Heart right ventricle (tissue), 16 donors: ENCODE measurements around the gene PATJ. TPM values are rescaled to one million over a fixed set of nuclear protein-coding genes. Genes with fewer than 3 reads are reported as not detected.

Experiments used
- ATAC-seq, 8 donors: fragments of 200-7000 bp; cut with Tn5 transposase; one replicate each; pipeline ENCODE4 v1.9.1; 2020; ENCODE audit warnings: mild to moderate bottlenecking in 8 of 8, moderate library complexity in 8 of 8, moderate number of reproducible peaks in 1 of 8
- DNase-seq, 2 donors: peaks; one replicate each; pipeline ENCODE4 v3.0.0-alpha.2; 2020
- H3K27ac ChIP-seq, 10 donors: fragments of 200-600 bp; sonication (generic) in 2 of 10; one replicate each; pipeline versions ENCODE4 v1.5.0 to v1.8.0; 2020 to 2022; ENCODE audit warnings: mild to moderate bottlenecking in 3 of 10
- H3K27me3 ChIP-seq, 7 donors: fragments of 200-600 bp; one replicate each; pipeline ENCODE4 v1.8.0; 2021 to 2022; ENCODE audit warnings: mild to moderate bottlenecking in 2 of 7
- H3K36me3 ChIP-seq, 9 donors: fragments of 200-600 bp; sonication (generic) in 1 of 9; one replicate each; pipeline versions ENCODE4 v1.5.0 to v1.8.0; 2020 to 2022; ENCODE audit warnings: mild to moderate bottlenecking in 2 of 9
- H3K4me1 ChIP-seq, 9 donors: fragments of 200-600 bp; sonication (generic) in 1 of 9; one replicate each; pipeline versions ENCODE4 v1.5.0 to v1.8.0; 2020 to 2022; ENCODE audit warnings: mild to moderate bottlenecking in 4 of 9
- H3K4me3 ChIP-seq, 10 donors: fragments of 200-600 bp; sonication (generic) in 2 of 10; one replicate each; pipeline versions ENCODE4 v1.5.0 to v1.8.0; 2020 to 2022; ENCODE audit warnings: mild to moderate bottlenecking in 7 of 10, moderate library complexity in 2 of 10
- H3K9me3 ChIP-seq, 11 donors: fragments of 200-600 bp in 10 of 11; sonication (generic) in 2 of 11; one replicate each; pipeline versions ENCODE4 v1.5.0 to v1.8.0; 2013 to 2022; ENCODE audit warnings: mild to moderate bottlenecking in 2 of 11, control low read depth in 1 of 11, moderate library complexity in 1 of 11
- WGBS, 2 donors: extraction: QIAGEN DNeasy Blood & Tissue Kit; methylation state at CpG; one replicate each; pipeline ENCODE4 v1.1.7; 2013; ENCODE audit warnings: inconsistent platforms in 1 of 2; 5-methylcytosine and 5-hydroxymethylcytosine counted together
- intact Hi-C, 10 donors: fragments of 100-400 bp; cut with DNase I; formaldehyde crosslinking; loops; one replicate each; pipeline versions ENCODE4 v1.11.1 to v1.14.2; 2022
- polyA plus RNA-seq, 2 donors: library from polyadenylated mRNA; stranded (reverse); fragments of 200-250 nt; gene quantifications; one replicate each; pipeline ENCODE4 v1.2.3, GENCODE V29; 2013
- total RNA-seq, 10 donors: library from RNA; stranded (reverse); fragmentation: NEBNext Ultra II Directional in 3 of 10; extraction: Animal tissue kit (Norgen Biotek cat#: 25700) in 3 of 10; gene quantifications; one replicate each; pipeline versions ENCODE4 v1.2.1 to v1.2.4, GENCODE V29; 2021 to 2023
- TF ChIP-seq, protein P1 (sequence below), 9 donors: fragments of 200-600 bp; sonication (generic) in 2 of 9; IDR thresholded peaks; one replicate each; pipeline versions ENCODE4 v1.5.0 to v1.8.0; 2021 to 2022; ENCODE audit warnings: antibody characterized with exemption in 9 of 9, mild to moderate bottlenecking in 5 of 9, moderate library complexity in 1 of 9
- donor health status: Arrhythmogenic right ventricular cardiomyopathy.
- donor health status: ischemic (EF 13 %, LVEDD 7.1; RV severe dilation, severe dysfunction).
- donor health status: healthy with polysubstance abuse.
- donor health status: DM: no; HTN: yes; CAD: no.
- donor health status: DM: no; HTN: no; CAD: no.
- donor health status: ischemic (EF 25% LVEDD 6.9; RV normal size, moderate dysfunction).
- donor health status: ischemic (EF 25% LVEDD 5.7; RV mildly dilated, moderate dysfunction).
- donor health status: healthy.
- donor health status: DM: yes; HTN: yes; CAD: no.
- donor health status: Ischemic cardiomyopathy.
- donor health status: ischemic (EF 35%, LVEDD 5.7; RV mildly dilated, moderate dysfunction).
- donor health status: nonischemic (EF 11% LVEDD 7.7; RV severe dilation, severe dysfunction).
- donor health status: DM: yes; HTN: yes; CAD: no.
- donor health status: PGD.
- donor health status: ischemic (EF 29% LVEDD 5.4; RV normal size, mild dysfunction).
- donor health status: nonischemic (EF 23%, LVEDD 6.1; RV moderate dilation, normal function).

Gene PATJ
- total and polyA plus RNA-seq, 12 donors: 3.7 to 213 (median 119) TPM

DNA sequence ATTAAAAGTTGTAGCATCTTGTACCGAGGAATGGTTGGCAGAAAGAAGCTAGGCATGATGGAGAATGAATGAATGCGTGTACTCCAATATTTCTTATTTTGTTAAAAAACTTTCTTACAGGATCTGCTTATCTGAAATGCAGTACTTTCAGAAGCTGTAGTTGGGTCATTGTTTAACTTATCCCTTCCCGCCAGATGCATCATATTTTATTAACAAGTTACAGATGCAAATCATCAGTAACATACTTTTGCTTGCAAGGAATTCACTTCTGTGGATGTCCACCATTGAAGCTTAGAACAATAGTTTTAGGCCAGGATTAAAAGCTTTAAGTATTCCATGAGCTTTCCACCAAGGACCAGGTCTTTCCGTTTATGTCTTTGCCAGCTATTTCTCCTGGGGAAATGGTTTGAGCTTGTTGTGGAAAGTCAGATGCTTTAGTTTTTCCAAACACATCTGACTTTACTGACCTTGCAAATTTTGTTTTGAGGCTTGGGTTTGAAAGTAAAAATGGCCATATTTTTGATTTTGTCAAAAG lies 65.4 kb downstream of the PATJ start:
- Histone ChIP-seq H3K27me3 (no peaks in the 10 kb centered on the region), H3K36me3 (peaks cover 0 to 27% (median 0%) of the 10 kb centered on the region in 9 donors), H3K9me3 (no peaks in the 10 kb centered on the region), H3K4me1 (no peaks in the 10 kb centered on the region), H3K4me3 (no peak overlapping the region), H3K27ac (no peak overlapping the region)
- intact Hi-C loops: loop anchor here in 2 of 10 donors (5.0 to 10.0 kb wide), 2 partner anchors 103 to 250 kb away; no protein-coding TSS in a partner anchor
- TF ChIP-seq, protein P1, sequence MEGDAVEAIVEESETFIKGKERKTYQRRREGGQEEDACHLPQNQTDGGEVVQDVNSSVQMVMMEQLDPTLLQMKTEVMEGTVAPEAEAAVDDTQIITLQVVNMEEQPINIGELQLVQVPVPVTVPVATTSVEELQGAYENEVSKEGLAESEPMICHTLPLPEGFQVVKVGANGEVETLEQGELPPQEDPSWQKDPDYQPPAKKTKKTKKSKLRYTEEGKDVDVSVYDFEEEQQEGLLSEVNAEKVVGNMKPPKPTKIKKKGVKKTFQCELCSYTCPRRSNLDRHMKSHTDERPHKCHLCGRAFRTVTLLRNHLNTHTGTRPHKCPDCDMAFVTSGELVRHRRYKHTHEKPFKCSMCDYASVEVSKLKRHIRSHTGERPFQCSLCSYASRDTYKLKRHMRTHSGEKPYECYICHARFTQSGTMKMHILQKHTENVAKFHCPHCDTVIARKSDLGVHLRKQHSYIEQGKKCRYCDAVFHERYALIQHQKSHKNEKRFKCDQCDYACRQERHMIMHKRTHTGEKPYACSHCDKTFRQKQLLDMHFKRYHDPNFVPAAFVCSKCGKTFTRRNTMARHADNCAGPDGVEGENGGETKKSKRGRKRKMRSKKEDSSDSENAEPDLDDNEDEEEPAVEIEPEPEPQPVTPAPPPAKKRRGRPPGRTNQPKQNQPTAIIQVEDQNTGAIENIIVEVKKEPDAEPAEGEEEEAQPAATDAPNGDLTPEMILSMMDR (IDR thresholded peaks at IDR 0.05): no peak
- WGBS, 2 donors: 77 to 83% methylated on average over 4 of the region's 4 CpGs
- ATAC-seq (no peak), DNase-seq (no peak)

DNA sequence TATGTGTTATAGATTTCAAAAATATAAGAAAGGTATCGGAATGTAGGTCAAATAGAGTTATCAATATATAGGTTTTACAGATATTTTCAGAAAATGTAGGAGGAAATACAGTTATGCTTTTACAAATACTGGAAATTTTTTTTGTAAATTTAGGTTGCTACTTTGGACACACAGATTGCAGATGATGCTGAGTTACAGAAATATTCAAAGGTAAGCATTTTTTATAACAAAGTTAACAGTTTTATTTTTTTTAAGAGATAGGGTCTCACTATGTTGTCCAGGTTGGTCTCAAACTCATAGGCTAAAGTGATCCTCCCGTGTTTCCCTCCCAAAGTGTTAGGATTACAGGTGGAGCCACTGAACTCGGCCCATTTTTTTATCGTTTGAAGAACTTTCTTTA lies 66.0 kb downstream of the PATJ start:
- Histone ChIP-seq H3K27me3 (no peaks in the 10 kb centered on the region), H3K4me1 (no peaks in the 10 kb centered on the region), H3K4me3 (no peak overlapping the region), H3K9me3 (no peaks in the 10 kb centered on the region), H3K27ac (no peak overlapping the region), H3K36me3 (peaks cover 0 to 21% (median 0%) of the 10 kb centered on the region in 9 donors)
- WGBS, 2 donors: 91 to 95% methylated on average over 4 of the region's 4 CpGs
- ATAC-seq (no peak), DNase-seq (no peak)
- TF ChIP-seq, protein P1 (IDR thresholded peaks at IDR 0.05): no peak
- intact Hi-C loops: loop anchor here in 2 of 10 donors (5.0 to 10.0 kb wide), 2 partner anchors 104 to 251 kb away; no protein-coding TSS in a partner anchor

DNA sequence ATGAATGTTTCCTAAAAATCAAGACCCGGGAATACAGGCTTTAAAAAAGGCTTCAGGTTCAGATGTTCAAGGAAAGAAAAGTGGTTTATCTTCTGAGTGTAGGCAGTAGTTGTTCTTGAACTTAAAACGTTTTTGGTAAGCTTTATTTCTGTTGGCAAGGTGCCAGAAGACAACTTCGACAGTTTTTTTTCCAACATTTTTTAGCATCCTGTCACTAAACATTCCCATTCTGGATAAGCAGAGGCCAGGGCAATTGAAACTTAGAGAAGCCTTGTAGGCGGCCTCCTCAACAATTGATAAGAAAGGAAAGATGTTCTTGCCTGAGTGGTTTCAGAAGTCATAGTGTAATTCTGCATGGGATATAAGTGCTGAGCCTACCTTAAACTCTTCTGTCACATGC lies 66.7 kb downstream of the PATJ start:
- no peaks in the 10 kb centered on the region for H3K27me3 ChIP-seq
- WGBS, 2 donors: 53 to 62% methylated on average over 4 of the region's 4 CpGs
- no peak overlapping the region for H3K4me3 ChIP-seq
- intact Hi-C loops: loop anchor here in 2 of 10 donors (5.0 to 10.0 kb wide), 2 partner anchors 104 to 252 kb away; no protein-coding TSS in a partner anchor
- DNase-seq (no peak), ATAC-seq (no peak)
- no peak overlapping the region for H3K27ac ChIP-seq
- peaks cover 0 to 21% (median 0%) of the 10 kb centered on the region in 9 donors for H3K36me3 ChIP-seq
- no peaks in the 10 kb centered on the region for H3K9me3 ChIP-seq
- TF ChIP-seq, protein P1 (IDR thresholded peaks at IDR 0.05): no peak
- no peaks in the 10 kb centered on the region for H3K4me1 ChIP-seq

DNA sequence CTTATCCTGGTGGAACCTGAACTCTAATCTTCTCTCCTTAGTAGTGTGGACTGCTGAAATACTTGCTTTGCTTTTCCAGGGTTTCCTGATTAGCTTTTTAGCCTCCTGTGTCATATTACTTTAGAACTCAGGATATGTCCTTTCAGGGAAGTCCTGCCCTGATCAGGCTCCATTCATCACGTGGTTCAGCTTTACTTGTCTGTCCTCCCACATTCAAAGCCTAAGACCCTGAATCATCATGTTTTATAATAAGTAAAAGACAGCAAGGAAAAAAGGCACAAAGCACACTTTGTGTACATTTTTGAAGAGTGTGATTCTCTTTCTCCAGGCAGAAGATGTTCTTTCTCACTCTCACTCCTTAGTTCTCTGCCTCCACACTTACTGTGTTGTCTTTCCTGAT lies 70.6 kb downstream of the PATJ start:
- no peak for DNase-seq
- Histone ChIP-seq H3K27ac (no peak overlapping the region), H3K9me3 (no peaks in the 10 kb centered on the region), H3K4me1 (peaks cover 0 to under 1% (median 0%) of the 10 kb centered on the region in 9 donors), H3K4me3 (no peak overlapping the region), H3K27me3 (no peaks in the 10 kb centered on the region), H3K36me3 (peaks cover 0 to 4% (median 0%) of the 10 kb centered on the region in 9 donors)
- no peak for ATAC-seq
- WGBS, 2 donors: 73 to 75% methylated on average over 1 of the region's 1 CpG
- TF ChIP-seq, protein P1 (IDR thresholded peaks at IDR 0.05): no peak
- intact Hi-C loops: no loop called here
